HG03064 (cell line): Measurements from ENCODE around the gene KIN.
"Not testable (repeated sequence)": the region's sequence is repeated elsewhere in the genome, so short reads cannot be mapped to it uniquely, and the experiment has no call there.

Experiments
- ATAC-seq: cut with Tn5 transposase; IDR thresholded peaks from one replicate; pipeline ENCODE4 v1.9.1; 2021; ENCODE audit warnings: low read depth; ENCODE audit not compliant: unreplicated experiment

Gene KIN

DNA sequence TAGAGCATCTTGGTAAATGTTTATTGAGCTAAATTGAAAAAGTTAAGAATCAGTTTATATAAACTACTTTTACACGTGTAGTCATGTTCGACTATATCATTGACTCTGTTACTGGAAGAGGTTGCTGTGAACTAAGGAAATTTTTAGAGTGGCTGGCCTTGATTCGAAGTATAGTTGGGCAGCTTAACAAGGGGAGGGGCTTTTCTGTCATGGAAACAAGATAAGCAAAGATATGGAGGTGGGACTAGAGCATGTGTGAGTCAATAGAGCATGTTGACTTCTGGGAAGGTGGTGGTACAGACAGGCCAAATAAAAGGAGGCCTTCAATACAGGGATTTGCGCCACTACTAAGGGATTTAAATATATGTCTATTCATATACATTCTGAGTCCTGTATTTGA lies 7.8 kb upstream of the KIN start:
- ATAC-seq = no peak

DNA sequence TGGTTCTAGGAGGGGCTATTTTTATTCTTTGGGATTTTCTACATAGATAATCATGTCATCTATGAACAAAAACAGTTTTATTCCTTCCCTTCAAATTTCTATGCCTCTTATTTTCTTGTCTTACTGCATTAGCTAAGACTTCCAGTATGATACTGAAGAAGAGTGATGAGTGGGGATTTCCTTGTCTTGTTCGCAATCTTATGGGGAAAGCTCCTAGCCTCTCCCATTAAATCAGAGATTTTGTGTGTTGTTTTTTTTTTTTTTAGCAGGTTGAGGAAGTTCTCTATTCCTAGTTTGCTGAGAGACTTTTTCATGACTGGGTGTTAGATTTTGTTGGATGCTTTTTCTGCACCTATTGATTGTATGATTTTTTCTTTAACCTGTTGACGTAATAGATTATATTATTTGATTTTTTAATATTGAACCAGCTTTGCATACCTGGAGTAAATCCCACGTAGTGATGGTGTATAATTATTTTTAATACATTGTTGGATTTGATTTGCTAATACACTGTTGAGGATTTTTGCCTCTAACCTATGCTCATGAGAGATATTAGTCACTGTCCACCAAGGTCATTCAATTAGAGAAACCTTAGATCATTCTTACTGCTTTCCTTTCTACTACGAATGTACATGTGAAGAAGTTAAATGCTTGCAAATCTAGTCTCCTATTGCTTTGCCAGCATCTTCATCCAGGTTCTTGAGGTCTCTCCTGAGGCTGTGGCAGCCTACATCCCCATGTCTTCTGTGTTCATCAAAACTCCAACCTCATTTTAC lies 6.6 kb upstream of the KIN start:
- ATAC-seq = no peak

- no peak for ATAC-seq
These were observed 4.7 kb upstream of the KIN start for GRCh38 chr10:7792541-7792940.

GRCh38 chr10:7789390-7789789 lies 1.6 kb upstream of the KIN start:
- no peak for ATAC-seq

GRCh38 chr10:7788639-7789286 lies 970 bp upstream of the KIN start:
- peak; percentile 7 for ATAC-seq

DNA sequence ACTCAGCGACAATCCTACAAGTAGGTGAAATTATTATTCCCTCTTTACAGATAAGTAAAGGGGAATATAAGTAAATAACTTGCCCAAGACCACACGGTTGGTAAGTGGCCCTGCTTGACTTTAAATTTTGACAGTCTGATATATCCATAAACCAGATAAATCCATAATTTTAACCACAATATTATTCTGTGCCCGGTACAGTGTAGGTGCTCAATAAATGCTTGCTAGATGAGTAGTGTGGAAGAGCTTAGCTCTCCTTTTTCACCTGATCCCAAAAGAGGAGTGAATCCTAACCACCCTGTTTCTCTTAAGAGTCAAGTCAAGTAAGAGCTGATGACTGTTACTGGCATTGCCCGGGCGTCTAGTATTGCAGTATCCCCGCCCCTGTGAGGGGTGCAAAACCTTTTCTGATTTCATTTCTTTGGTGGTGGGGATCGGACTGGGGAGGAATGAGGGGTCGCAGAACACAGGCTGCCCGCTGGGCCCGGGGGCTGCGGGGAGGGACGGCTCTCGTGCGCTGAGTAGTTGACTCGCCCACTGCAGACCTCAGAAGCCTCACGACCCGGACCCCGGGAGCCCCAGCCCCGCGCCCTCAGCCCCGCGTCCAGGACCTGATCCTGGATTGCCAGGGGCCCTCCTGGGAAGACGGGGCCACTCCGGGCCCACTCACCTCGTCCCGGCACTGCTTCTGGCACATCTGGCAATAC lies 490 bp downstream of the KIN start:
- ATAC-seq = peak; percentile 20

DNA sequence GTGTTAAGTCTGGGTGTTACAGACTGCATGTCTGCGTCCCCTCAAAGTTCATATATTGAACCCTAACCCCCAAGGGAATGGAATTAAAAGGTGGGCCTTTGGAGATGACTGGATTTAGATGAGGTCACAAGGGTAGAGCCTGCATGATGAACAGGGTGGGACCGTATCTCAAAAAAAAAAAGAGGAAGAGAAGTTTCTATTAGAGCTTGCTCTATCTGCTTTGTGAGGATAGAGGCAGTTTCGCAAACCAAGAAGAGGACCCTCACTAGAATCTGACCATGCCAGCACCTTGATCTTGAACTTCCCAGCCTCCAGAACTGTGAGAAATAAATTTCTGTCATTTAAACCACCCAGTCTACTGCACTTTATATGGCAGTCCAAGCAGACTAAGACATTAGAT lies 1.4 kb downstream of the KIN start:
- no peak for ATAC-seq

GRCh38 chr10:7782194-7782593 lies 5.6 kb downstream of the KIN start:
- ATAC-seq = not testable (repeated sequence)

DNA sequence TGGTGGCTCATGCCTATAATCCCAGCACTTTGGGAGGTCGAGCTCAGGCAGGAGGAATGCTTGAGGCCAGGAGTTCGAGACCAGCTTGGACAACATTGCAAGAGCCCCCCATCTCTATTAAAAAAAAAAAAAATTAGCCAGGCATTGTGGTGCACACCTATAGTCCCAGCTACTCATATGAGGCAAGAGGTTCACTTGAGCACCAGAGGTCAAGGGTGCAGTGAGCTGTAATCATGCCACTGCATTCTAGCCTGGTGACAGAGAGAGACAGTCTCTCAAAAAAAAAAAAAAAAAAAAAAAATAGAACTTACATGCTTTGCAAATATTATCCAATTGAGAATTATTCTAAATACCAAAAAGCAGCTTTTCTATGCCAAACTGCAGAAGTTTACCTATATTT lies 11.0 kb downstream of the KIN start:
- no peak for ATAC-seq

DNA sequence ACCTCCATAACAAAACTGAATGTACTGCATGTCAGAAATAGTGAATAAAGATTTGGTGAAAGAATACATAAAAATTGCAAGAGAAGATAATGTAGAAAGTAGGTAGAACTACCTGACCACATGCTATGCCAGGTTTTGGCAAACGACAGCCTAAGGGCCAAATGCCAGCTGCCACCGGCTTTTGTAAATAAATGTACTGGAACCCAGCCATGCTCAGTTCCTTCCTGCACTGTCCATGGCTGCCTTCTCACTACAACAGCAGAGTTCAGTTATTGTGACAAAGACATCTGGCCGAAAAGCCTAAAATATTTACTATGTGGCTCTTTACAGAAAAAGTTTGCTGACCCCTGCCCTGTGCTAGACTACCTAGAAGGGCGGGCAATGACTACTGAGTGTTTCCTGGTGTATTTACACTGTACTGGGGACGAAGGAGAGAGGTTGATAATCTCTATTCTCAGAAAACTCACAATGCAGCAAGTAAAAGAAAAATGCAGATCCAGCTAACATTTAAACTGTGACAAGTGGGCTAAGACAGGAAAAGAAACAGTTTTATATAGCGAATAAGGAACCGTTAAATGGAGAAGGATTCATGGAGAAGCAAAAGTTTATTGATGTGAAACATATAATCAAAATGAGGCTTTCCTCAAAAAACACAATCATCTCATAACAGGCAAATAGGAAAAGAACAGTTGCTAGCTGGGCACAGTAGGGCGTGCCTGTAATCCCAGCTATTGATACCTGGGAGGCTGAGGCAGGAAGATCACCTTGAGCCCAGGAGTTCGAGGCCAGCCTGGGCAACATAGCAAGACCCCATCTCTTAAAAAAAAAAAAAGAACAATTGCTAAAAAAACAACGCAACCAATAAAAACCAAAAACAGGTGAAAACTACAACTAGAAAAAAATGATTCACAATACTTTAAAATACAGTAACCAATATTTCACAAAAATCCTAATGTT lies 13.7 kb downstream of the KIN start:
- ATAC-seq = no peak

- no peak for ATAC-seq
These were observed 19.4 kb downstream of the KIN start for GRCh38 chr10:7768417-7768816.

DNA sequence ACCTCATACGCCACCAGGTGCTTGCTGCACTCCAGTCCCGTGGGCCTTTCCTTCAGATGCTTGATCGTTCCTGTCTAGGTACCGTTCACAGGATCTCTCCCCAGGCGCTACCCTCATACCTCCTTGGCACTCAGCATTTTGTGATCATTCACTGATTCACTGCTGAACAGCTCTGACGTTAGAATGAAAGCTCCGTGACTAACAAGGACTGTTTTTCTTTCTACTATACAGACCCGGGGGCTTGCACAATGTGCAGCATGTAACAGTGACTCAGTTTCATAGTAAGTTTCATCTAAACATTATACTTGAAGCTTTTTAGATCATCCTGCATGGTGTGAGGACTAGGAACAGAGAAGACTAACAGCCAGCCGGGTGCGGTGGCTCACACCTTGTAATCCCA lies 20.6 kb downstream of the KIN start:
- ATAC-seq = no peak

DNA sequence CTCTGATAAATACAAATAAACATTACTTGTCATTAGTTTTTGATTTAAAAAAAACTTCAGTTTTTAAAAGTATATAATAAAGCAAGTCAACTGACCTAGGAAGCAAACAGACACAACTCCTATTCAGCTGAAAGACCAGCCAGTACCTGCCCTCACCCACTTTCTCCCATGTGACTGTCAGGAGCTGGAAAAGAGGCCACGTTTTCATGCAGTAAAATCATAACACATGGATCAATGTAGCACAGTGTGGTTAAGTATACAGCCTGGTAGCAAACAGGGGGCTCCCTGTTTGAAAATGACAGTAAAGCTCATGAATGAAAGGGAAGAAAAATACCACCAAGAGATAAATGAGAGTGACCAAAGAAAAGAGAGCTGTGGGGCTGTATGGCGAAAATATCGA lies 21.6 kb downstream of the KIN start:
- no peak for ATAC-seq

DNA sequence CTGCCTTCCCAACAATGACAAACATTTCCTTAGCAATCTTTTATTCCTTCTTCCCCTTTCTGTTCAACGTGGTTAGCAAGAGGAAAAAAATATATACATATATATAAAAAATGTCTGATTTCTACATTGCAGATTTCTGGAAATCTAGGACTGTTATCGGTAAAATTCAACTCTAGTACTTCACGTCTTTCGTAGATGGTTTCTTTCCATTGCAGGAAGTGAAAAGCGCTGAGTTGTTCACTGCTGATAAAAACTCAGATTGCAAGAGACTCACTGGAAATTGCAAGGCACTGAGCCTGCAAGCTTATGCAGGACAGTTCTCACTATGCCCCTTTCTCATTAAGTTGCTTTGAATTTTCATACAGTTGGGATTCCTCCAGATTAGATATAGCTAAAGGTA lies 23.9 kb downstream of the KIN start:
- ATAC-seq = no peak

- no peak for ATAC-seq
These were observed 31.3 kb downstream of the KIN start for GRCh38 chr10:7756360-7756992.

- no peak for ATAC-seq
These were observed 32.7 kb downstream of the KIN start for GRCh38 chr10:7755103-7755502.

GRCh38 chr10:7752251-7752650 lies 35.5 kb downstream of the KIN start:
- no peak for ATAC-seq

DNA sequence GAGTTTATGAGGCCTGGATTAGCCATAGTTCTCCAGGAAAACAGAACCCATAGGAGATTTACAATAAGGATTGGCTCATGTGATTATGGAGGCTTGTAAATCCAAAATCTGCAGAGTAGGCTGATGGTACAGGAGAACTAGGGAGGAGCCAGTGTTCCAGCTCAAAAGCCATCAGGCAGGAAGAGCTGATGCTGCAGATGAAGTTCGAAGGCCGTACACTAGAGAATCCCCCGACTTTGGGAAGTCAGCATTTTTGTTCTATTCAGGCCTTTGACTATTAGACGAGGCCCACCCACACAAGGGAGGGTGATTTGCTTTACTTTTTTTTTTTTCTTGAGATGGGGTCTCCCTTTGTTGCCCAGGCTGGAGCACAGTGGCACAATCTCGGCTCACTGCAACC lies 37.6 kb downstream of the KIN start:
- ATAC-seq = no peak

DNA sequence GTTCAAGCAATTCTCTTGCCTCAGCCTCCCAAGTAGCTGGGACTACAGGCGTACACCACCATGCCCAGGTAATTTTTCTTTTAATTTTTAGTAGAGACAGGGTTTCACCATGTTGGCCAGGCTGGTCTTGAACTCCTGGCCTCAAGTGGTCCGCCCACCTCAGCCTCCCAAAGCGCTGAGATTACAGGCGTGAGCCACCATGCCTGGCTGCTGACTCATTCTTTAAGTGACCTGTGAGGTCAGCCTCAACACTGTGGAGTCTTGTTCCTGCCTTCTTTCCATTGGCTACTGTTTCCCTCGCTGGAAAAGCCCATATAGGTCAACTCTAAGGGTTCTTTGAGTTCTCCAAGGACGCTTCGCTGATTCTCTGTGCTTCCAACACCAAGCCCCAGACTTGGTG lies 39.2 kb downstream of the KIN start:
- ATAC-seq = not testable (repeated sequence)

- ATAC-seq = no peak
These were observed 43.5 kb downstream of the KIN start for GRCh38 chr10:7744307-7744706.
